Measurements from ENCODE around the gene TCERG1.
"Not testable (repeated sequence)": the region's sequence is repeated elsewhere in the genome, so short reads cannot be mapped to it uniquely, and the experiment has no call there.

Gene TCERG1

DNA sequence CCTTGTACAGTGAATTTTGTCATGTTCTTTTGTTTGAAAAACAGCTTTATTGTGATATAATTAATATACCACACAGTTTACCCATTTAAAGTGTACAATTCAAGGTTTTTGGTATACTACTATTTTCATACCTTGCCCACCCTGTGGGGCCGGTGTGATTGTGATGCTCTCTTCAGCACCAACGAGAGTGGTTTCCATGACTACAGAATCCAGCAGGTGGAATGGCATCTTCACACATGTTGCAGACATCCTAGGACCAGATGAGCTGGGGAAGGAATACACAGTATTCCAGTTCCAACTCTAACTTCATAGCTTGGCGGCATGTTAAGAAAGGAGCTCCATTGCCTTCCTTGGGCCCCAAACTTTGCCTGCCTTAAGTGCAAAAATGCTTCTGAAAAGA lies 76.6 kb downstream of the TCERG1 start:
- DNase-seq, result no peak

GRCh38 chr5:146527785-146528184 lies 80.7 kb downstream of the TCERG1 start:
- no peak for DNase-seq

DNA sequence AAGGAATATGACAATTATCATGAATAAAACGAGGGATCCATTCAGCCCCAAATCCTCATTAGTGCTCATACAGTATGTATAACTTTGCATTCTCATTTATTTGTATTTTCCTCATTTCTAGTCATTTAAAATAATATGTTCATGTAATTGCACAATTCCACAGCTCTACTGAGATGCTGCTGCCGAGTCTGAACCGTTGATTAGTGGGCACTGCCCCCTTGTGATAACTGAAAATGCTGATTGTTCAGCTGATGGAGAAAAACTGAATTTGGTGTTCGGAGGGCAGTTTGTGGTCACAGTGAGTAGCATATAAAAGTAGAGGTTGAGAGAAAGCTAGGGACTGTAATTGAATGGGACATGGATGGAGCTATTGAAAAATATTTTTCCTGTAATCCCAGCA lies 81.1 kb downstream of the TCERG1 start:
- no peak for DNase-seq

DNA sequence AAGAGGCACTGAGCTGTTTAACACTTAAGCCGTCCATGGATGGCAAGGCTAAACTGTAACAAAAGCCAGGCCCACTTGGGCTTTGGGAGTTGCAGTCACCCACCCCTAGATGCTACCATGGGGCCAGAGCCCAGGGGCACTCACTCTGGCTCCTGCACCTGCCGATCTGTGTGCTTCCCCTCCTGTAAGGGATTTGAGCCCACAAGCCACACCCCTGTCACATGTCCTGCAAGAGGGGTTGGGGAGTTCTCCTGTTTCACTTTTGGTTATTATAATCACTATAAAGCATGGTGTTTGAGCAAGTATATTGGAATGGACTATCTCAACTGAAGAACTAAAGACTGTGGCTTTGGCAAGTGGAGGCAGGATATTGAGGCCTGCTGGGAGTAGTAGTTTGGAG lies 82.9 kb downstream of the TCERG1 start:
- no peak for DNase-seq

DNA sequence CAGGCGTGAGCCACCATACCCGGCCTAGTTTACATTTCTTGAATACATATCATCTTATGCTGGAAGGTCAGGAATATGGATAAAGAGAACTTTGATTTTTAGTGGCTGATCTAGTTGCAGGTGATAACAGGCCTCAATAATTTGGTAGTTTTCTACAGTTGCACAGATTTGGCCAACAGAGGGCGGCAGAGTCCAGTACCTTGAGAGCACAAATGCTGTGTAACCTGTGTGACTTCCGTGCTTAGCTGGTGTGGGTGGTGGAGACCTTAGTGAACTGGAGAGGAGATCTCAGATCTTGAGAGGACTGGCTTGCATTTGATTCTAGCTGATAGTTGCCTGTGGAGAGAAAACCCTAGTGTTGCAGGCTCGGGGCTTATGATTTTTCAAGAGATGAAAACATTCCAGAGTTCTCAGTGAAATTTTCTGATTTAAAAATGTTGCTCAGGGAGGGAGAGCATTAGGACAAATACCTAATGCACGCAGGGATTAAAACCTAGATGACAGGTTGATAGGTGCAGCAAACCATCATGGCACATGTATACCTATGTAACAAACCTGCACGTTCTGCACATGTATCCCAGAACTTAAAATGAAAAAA lies 86.2 kb downstream of the TCERG1 start:
- peak; percentile 76 for DNase-seq

- DNase-seq, result no peak
Measured at GRCh38 chr5:146533882-146534281, 86.7 kb downstream of the TCERG1 start.

- DNase-seq, result no peak
Measured at GRCh38 chr5:146538432-146538831, 91.3 kb downstream of the TCERG1 start.

GRCh38 chr5:146539973-146540372 lies 92.8 kb downstream of the TCERG1 start:
- DNase-seq, result no peak

GRCh38 chr5:146540414-146540813 lies 93.3 kb downstream of the TCERG1 start:
- no peak for DNase-seq

DNA sequence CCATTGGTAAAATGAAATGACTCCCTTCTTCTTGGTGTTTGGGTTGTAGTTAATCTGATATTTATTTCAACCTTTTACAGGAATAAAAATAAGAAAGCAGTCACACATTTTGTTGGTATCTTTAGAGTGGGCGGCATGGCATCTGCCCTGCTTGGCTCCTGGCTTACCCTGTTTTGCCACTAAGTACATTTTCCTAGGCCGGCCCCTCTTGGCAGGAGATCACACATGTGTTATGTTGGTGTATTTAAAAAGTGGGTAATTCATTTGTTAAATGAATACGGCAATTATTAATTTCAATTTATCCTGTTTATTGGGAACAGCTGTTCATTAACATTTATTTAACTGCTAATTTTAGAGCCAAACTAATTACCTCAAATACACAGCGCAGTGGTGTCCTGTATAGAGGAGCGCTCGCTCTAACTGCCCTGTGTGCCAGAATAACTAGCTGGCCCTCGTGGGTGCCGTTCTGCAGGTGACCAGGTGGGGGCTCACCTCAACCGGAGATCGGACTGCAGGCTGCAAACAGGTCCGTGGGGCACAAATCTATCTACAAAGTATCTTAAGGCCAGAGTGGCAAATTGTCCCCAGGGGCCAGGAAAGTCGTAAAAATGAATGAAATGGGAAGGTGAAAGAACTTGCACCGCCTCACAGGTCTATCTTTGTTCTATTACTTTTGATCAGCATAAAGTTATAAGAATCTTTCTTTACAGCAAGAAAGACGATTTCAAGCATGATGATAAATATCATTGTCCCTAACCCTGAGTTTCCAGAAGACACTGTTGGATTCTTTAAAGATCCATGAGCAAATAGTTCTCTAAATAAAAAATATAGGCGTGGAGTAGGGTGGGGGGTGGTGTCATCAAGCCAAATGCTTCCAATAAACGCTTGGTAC lies 95.1 kb downstream of the TCERG1 start:
- DNase-seq, result peak; percentile 80

DNA sequence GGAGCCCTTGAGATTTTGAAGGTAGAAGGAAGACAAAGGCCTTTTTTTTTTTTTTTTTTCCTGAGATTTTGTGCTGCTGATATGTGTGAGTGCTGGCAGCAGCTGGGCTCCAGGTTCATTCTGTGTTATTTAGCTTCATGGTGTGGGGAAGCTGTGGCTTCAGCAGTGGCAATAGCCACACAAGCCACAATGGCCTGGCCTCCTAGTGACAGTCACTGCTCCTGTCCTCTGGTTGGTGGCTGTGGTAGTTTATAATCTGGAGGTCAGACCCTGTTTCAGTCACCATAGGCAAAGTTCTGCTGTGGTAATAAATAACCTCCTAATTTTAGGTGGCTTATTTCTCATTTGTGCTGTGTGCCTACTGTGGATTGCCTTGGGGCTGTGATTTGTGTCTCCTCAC lies 97.1 kb downstream of the TCERG1 start:
- DNase-seq, result no peak

DNA sequence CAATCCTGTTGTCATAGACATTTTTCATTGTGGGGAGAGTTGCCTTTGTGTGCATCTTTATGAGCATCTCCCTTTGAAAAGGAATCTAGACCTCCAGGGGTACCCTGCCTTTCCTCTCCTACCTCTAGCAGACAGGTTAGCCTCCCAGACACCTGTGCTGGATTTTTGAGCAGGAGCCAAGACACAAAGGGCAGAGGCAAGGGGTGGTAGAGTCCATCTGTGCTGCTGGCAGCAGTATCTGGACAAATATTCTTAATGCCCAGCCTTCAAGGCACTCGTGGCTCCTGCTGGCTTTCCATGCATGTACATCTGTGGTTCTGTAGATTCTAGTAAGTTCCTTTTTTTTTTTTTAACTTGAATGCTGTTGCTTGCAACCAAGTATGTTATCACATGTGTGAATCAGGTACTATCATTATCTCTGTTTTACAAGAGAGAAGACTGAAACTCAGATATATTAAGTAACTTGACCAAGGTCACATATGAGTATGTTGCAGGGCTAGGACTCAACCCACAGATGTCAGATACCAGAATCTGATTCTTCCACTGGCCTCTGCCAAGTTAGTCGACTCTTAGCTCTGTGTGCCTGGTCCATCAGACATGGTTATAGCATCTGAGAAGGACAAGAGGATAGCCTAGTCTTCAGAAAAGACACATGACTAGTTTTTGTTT lies 101.8 kb downstream of the TCERG1 start:
- no peak for DNase-seq

- DNase-seq, result no peak
Measured at GRCh38 chr5:146549615-146550014, 102.5 kb downstream of the TCERG1 start.

DNA sequence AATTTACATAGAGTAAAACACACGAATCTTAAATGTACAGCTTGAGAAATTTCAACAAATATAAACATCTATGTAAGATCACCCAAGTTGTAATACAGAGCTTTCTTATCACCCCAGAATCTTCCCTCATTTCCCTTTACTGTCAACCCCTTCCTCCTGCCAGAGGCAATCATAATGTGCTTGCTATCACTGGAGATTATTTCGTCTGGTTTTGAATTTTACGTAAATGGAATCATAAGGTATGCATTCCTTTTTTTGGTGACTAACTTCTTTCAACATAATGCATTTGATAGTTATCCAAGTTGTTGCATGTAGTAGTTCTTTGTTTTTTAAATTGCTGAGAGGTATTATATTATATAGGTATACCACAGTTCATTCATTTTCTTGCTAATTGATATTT lies 106.3 kb downstream of the TCERG1 start:
- no peak for DNase-seq

GRCh38 chr5:146556884-146557283 lies 109.8 kb downstream of the TCERG1 start:
- not testable (repeated sequence) for DNase-seq

DNA sequence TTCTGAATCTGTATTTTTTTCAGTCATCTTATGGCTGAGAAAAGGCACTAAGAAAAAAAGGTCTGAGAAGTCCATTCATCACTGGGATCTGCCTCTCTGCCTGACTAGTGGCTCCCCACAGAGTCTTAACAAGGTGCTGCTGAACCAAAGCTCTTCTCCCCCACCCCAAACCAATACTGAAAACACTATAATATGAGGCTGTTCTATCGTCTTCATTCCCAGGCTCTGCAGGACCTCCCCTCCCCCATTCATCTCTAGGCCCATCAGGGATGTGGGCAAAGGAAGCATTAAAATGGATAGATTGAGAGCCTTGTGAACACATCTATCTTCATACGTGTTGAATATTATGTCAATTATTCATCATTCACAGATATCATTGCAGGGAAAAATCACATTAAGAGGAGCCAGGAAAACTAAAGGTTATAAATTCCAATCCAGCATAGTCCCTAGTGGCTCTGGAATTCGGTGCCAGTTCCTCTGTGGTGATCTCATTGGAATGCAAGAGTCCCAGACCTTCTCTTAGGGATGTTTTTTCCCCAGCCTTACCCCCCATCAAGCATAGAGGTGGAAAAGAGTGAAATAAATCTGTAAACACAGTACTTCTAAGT lies 113.2 kb downstream of the TCERG1 start:
- no peak for DNase-seq

Measured in NCI-H1694 (cell line).